ENCODE data around the gene OR4C6. TPM values are rescaled to one million over a fixed set of nuclear protein-coding genes. Genes with fewer than 3 reads are reported as not detected.

The OR4C6 gene
- total and polyA plus RNA-seq, 2 of the 4 experiments (the other 2 are of a cell fraction), result not detected

DNA sequence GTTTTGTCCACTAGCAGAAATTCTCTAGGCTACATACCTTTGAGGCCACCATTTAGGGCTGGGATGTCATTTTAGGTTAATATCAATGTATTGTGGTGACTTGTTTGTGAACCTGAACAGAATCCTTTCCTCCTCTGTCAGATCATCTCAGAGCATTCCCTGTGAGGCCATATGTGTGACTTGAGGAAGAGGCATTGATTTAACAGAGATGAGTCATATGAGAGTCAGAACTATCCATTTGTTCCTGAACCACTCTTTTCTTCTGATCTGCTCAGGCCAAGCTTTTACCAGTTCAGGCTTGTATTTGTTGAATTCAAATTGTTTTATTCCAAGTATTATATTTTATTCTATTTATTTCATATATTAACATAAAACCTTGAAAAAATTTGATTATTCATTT lies 6.9 kb upstream of the OR4C6 start:
- H2BK20ac ChIP-seq (ENCODE audit: low read depth, low read length), result no peak overlapping the region
- H4K5ac ChIP-seq (ENCODE audit: low read depth, low read length), result no peak overlapping the region
- no peak overlapping the region for H3K9ac ChIP-seq (ENCODE audit: low read depth, low read length)
- no peak overlapping the region for H2BK15ac ChIP-seq (ENCODE audit: low read depth, low read length)
- no peak overlapping the region for H2AK9ac ChIP-seq (replicated peaks; ENCODE audit: low read depth, low read length, poor library complexity)
- no peak overlapping the region for H3K14ac ChIP-seq (replicated peaks; ENCODE audit: low read depth, low read length)
- no peak overlapping the region for H3K23ac ChIP-seq (ENCODE audit: low read depth, low read length)
- H4K20me1 ChIP-seq (ENCODE audit: insufficient read depth, low read length), result no peaks in the 10 kb centered on the region
- no peak for DNase-seq
- no peak overlapping the region for H2BK120ac ChIP-seq (ENCODE audit: low read depth, low read length)
- H3K27ac ChIP-seq (ENCODE audit: insufficient read depth, low read length), result no peak overlapping the region
- no peak overlapping the region for H3K18ac ChIP-seq (ENCODE audit: low read depth, low read length)
- H4K8ac ChIP-seq (ENCODE audit: low read depth in 2 of 2, low read length in 2 of 2), result no peak overlapping the region
- dilution Hi-C loops (cut with HindIII; ENCODE audit: low sequenced_read_pairs, unreplicated experiment) (no loop called here), in situ Hi-C loops (cut with MboI; ENCODE audit: low sequenced_read_pairs) (no loop called here), intact Hi-C loops (cut with micrococcal nuclease) (no loop called here)
- no peaks in the 10 kb centered on the region for H3K9me1 ChIP-seq (ENCODE audit: insufficient read depth, low read length)
- H2AK5ac ChIP-seq (ENCODE audit: low read depth, low read length), result no peak overlapping the region
- H3K36me3 ChIP-seq (ENCODE audit: control insufficient read depth, insufficient read depth, low read length), result no peaks in the 10 kb centered on the region
- H3K4me2 ChIP-seq (ENCODE audit: low read depth, low read length), result no peak overlapping the region
- H2BK5ac ChIP-seq (ENCODE audit: low read depth, low read length, poor library complexity, severe bottlenecking), result no peak overlapping the region
- TF ChIP-seq RFX5 (IDR thresholded peaks at IDR 0.05; ENCODE audit: low read depth, low read length) (no peak), POLR2A (IDR thresholded peaks at IDR 0.05; ENCODE audit: low read depth, low read length) (no peak), CEBPB (IDR thresholded peaks at IDR 0.05; ENCODE audit: low read depth, low read length) (no peak), RCOR1 (IDR thresholded peaks at IDR 0.05; ENCODE audit: insufficient replicate concordance, low read length) (no peak), CTCF (conservative IDR thresholded peaks at IDR 0.05; ENCODE audit: low read depth, low read length) (no peak), MXI1 (IDR thresholded peaks at IDR 0.05; ENCODE audit: borderline replicate concordance, low read depth, low read length) (no peak), NFE2L2 (IDR thresholded peaks at IDR 0.05; ENCODE audit: low read depth, low read length) (no peak), SMC3 (IDR thresholded peaks at IDR 0.05; ENCODE audit: low read depth, low read length) (no peak), BHLHE40 (IDR thresholded peaks at IDR 0.05; ENCODE audit: low read depth, low read length) (no peak), RAD21 (IDR thresholded peaks at IDR 0.05; ENCODE audit: low read length) (no peak), MAFK (IDR thresholded peaks at IDR 0.05; ENCODE audit: low read depth, low read length) (no peak), MAZ (IDR thresholded peaks at IDR 0.05; ENCODE audit: borderline replicate concordance, low read depth, low read length) (no peak)
- TF ChIP-seq, protein P1, sequence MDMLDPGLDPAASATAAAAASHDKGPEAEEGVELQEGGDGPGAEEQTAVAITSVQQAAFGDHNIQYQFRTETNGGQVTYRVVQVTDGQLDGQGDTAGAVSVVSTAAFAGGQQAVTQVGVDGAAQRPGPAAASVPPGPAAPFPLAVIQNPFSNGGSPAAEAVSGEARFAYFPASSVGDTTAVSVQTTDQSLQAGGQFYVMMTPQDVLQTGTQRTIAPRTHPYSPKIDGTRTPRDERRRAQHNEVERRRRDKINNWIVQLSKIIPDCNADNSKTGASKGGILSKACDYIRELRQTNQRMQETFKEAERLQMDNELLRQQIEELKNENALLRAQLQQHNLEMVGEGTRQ (IDR thresholded peaks at IDR 0.05; ENCODE audit: low read depth, low read length), result no peak
- POLR2A ChIA-PET (ENCODE audit: unreplicated experiment), result no interaction called here
- H3K56ac ChIP-seq (ENCODE audit: extremely low read depth, insufficient read depth, low read length), result no peak overlapping the region
- CTCF ChIA-PET, result no interaction called here
- H3K4me3 ChIP-seq (ENCODE audit: insufficient read depth, low read depth, low read length), result no peak overlapping the region
- no peak for ATAC-seq (ENCODE audit: low read depth)
- no peak overlapping the region for H2AFZ ChIP-seq (replicated peaks; ENCODE audit: low read length, poor library complexity)
- no peak overlapping the region for H4K91ac ChIP-seq (ENCODE audit: insufficient read depth, low read depth, low read length)
- H3K27me3 ChIP-seq (ENCODE audit: control insufficient read depth, insufficient read depth, low read length), result no peaks in the 10 kb centered on the region
- BruUV-seq (replicated peaks), result no TSS peak
- H3K9me3 ChIP-seq (ENCODE audit: control insufficient read depth, insufficient read depth, low read length), result peaks cover 4% of the 10 kb centered on the region
- no peak overlapping the region for H3K4ac ChIP-seq (ENCODE audit: low read depth, low read length)
- no peaks in the 10 kb centered on the region for H3K4me1 ChIP-seq (ENCODE audit: control insufficient read depth, insufficient read depth, low read length)
- no peaks in the 10 kb centered on the region for H3K79me1 ChIP-seq (ENCODE audit: low read depth in 1 of 2, low read length in 2 of 2)
